HG03558 (cell line): ENCODE measurements around the gene IL1RN.
"Not testable (repeated sequence)": the region's sequence is repeated elsewhere in the genome, so short reads cannot be mapped to it uniquely, and the experiment has no call there.

Experiments
- ATAC-seq: cut with Tn5 transposase; IDR thresholded peaks from one replicate; pipeline ENCODE4 v1.9.1; 2021; ENCODE audit warnings: moderate number of reproducible peaks; ENCODE audit not compliant: unreplicated experiment; ENCODE audit errors: extremely low read depth

Gene IL1RN, protein sequence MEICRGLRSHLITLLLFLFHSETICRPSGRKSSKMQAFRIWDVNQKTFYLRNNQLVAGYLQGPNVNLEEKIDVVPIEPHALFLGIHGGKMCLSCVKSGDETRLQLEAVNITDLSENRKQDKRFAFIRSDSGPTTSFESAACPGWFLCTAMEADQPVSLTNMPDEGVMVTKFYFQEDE

DNA sequence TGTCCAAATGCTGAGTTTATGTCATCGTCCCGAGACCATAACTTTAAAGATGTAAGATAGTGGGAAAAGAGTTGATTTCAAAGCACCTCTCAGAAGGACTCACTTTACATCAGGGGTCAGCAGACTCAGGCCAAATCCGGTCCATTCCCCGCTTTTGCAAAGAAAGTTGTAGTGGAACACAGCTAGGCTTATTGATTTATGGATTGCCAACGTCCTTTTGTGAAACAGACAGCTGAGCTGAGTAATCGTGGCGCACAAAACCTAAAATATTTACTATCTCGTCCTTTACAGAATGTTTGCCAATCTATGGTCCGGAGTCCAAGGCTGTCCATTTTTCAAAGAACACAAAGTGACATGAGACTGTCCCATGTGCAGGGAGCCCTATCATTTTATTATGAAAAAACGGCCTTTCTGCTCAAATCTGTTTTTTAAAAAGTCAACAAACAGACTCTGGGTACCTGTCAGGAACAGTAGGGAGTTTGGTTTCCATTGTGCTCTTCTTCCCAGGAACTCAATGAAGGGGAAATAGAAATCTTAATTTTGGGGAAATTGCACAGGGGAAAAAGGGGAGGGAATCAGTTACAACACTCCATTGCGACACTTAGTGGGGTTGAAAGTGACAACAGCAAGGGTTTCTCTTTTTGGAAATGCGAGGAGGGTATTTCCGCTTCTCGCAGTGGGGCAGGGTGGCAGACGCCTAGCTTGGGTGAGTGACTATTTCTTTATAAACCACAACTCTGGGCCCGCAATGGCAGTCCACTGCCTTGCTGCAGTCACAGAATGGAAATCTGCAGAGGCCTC lies at the start of gene IL1RN:
TSS of gene IL1RN (plus strand) at position 754 of the 801 bp plus-strand sequence. CDS start at position 781, 27 bp downstream.
- ATAC-seq: no peak

GRCh38 chr2:113077921-113078320 lies 49.5 kb upstream of the IL1RN start:
- no peak for ATAC-seq

- no peak for ATAC-seq
Measured at GRCh38 chr2:113078350-113078839, 49.0 kb upstream of the IL1RN start.

DNA sequence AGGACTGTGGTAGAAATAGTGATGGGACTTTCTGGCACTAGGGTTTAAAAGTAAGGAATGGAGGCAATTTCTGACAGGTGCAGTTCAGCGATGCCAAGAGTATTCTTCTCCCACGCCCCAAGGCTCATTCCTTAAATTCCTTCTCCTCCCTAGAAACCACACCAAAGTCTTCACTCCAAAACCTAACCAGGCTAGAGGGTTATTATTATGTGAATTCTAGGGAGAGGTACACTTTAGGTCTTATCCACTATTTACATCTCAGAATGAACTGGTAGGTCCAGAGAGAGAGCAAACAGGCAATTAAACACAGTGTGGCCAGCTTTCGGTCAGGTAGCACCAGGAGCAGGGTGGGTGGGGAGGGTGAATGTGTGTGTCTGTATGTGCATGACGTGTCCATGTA lies 48.3 kb upstream of the IL1RN start:
- ATAC-seq: no peak

- no peak for ATAC-seq
Measured at GRCh38 chr2:113080134-113080533, 47.3 kb upstream of the IL1RN start.

DNA sequence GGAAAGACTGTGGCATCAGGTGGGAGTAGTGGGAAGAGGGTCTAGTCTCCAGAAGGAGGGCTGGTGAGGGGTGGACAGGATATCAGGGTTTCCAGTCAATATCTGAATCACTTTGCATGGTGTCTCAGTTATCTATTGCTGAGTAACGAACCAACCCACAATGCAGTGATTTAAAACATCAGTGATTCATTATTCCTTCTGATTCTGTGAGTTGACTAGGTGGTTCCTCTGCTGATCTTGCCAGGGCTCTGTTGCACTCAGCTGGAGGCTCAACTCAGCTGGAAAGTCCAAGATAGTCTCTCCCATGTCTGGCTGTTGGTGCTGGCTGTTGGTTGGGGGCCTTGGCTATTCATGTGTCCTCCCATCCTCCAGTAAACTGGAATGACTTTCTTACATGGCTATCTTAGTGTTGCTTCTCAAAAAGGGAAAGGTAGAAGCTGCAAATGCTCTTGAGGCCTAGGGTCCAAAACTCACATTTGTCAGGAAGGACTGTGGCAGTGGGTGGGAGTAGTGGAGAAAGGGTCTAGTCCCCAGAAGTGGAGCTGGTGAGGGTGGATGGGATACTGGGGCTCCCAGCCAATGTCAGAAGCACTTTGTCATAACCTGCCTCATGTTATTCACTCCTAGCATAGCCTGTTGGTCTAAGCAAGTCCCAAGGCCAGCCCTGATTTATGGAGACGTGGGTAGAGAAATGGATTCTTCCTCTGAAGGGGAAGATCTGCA lies 45.7 kb upstream of the IL1RN start:
- ATAC-seq: no peak

- no peak for ATAC-seq
Measured at GRCh38 chr2:113083296-113083695, 44.1 kb upstream of the IL1RN start.

- no peak for ATAC-seq
Measured at GRCh38 chr2:113084249-113085000, 43.0 kb upstream of the IL1RN start.

DNA sequence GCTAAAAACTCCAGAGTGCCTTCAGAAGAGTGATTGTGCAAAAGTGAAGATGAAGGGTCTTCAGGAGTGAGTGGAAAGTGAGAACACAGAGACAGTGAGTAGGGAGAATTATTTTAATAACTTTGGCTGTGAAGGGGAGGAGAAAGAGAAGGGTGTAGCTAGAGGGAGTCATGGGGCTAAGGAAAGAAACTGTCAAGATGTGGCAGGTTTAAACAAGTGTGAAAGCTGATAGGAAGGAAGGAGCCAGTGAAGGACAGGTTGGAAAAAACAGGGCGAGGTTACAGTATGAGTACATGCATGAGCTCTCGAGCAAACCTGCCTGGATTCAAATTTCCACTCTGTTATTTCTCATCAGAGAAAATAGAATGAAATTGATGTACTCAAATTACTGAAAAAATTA lies 41.9 kb upstream of the IL1RN start:
- no peak for ATAC-seq

- ATAC-seq: no peak
Measured at GRCh38 chr2:113088213-113088992, 39.0 kb upstream of the IL1RN start.

DNA sequence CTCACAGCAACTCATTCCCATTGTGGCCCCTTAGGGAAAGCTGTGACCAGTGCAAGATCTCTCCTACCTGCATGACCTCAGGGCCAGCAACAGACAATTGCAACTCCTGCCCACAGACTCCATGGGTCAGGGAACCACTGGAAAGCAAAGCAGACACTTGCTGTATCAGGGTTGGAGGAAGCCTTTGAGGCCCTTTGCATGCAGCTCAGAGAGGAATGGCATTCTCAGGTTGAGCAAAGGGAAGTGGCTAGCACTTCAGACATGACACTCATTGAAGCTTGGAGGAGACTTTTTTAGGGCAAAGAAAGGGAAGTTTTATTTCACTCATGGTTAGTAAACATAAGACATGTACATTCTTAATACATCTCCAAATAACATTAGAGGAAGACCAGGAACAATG lies 37.5 kb upstream of the IL1RN start:
- ATAC-seq: no peak

DNA sequence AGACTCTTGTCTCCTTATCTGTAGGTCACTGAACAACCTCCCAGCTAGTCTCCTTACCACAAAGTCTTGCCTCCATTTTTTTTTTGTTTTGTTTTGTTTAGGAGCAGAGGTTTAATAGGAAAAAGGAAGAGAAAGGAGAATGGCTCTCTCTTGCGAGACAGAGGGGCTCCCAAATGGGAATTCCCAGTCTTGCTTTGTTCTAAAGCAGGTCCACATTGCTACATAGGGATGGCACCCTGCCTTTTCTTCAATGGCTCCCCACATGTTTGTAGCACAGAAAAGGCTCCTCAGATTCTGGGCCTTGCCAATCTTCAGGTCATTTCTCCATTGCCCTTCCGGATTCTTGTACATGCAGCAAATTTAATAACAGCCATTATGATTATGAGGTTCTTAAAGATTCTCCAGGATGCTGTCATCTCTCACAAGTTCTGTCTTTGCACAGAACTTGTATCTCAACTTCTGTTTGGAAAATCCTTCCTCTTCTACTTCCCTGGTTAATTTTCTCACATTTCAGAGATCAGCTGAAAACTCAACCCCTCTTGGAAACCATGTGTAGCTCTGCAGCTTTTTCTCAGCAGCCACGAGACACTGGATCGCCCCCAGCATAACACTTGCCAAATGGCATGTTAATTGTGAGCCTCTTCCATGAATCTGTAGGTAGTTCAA lies 36.0 kb upstream of the IL1RN start:
- no peak for ATAC-seq

- no peak for ATAC-seq
Measured at GRCh38 chr2:113092864-113093612, 34.4 kb upstream of the IL1RN start.

- ATAC-seq: no peak
Measured at GRCh38 chr2:113093613-113093977, 33.8 kb upstream of the IL1RN start.

- ATAC-seq: not testable (repeated sequence)
Measured at GRCh38 chr2:113096306-113096705, 31.1 kb upstream of the IL1RN start.

GRCh38 chr2:113096842-113097618 lies 30.4 kb upstream of the IL1RN start:
- not testable (repeated sequence) for ATAC-seq

GRCh38 chr2:113098041-113098440 lies 29.4 kb upstream of the IL1RN start:
- no peak for ATAC-seq

- no peak for ATAC-seq
Measured at GRCh38 chr2:113098532-113098931, 28.9 kb upstream of the IL1RN start.
